Natural killer cell (primary cell): ENCODE data around the gene SRRM4. TPM values are rescaled to one million over a fixed set of nuclear protein-coding genes. Genes with fewer than 3 reads are reported as not detected.

Source experiments
- ATAC-seq, 3 donors: fragments of 150-1000 bp in 2 of 3; fragments of 200-7000 bp in 1 of 3; cut with Tn5 transposase; 1 replicate in 1 of 3; 2 replicates in 2 of 3; pipeline ENCODE4 v1.10.0; 2021; ENCODE audit warnings: mild to moderate bottlenecking in 2 of 3, moderate library complexity in 2 of 3
- DNase-seq, 2 donors: peaks; one replicate each; pipeline versions ENCODE4 v3.0.0 to v3.0.0-alpha.2; 2013 to 2021; ENCODE audit warnings: mixed read lengths in 1 of 2
- H3K27ac ChIP-seq: one replicate; pipeline ENCODE4 v1.5.1; 2013; ENCODE audit warnings: mild to moderate bottlenecking, low read length
- H3K27me3 ChIP-seq: one replicate; pipeline ENCODE4 v1.6.1; 2013; ENCODE audit warnings: low read length; ENCODE audit not compliant: control insufficient read depth, insufficient read depth
- H3K36me3 ChIP-seq: one replicate; pipeline ENCODE4 v1.6.1; 2013; ENCODE audit warnings: low read length; ENCODE audit not compliant: control insufficient read depth, insufficient read depth
- H3K4me1 ChIP-seq: one replicate; pipeline ENCODE4 v1.6.1; 2013; ENCODE audit warnings: low read length; ENCODE audit not compliant: control insufficient read depth, insufficient read depth
- H3K4me3 ChIP-seq: one replicate; pipeline ENCODE4 v1.5.1; 2013; ENCODE audit warnings: low read length
- H3K9me3 ChIP-seq: one replicate; pipeline ENCODE4 v1.6.1; 2013; ENCODE audit warnings: low read length; ENCODE audit not compliant: control insufficient read depth, insufficient read depth
- H3K27ac Mint-ChIP-seq, 2 donors: one replicate each; pipeline ENCODE4 v1.8.0; 2022; ENCODE audit warnings: mild to moderate bottlenecking in 2 of 2, mixed read lengths in 2 of 2, moderate library complexity in 1 of 2
- H3K27me3 Mint-ChIP-seq, 2 donors: one replicate each; pipeline ENCODE4 v1.8.0; 2022; ENCODE audit warnings: low read depth in 2 of 2, mixed read lengths in 2 of 2
- H3K36me3 Mint-ChIP-seq: one replicate; pipeline ENCODE4 v1.8.0; 2022; ENCODE audit warnings: mixed read lengths
- H3K4me1 Mint-ChIP-seq, 2 donors: one replicate each; pipeline ENCODE4 v1.8.0; 2022; ENCODE audit warnings: mixed read lengths in 2 of 2
- H3K4me3 Mint-ChIP-seq: one replicate; pipeline ENCODE4 v1.8.0; 2022; ENCODE audit warnings: mild to moderate bottlenecking, moderate library complexity, mixed read lengths
- H3K9me3 Mint-ChIP-seq, 2 donors: one replicate each; pipeline ENCODE4 v1.8.0; 2022; ENCODE audit warnings: mixed read lengths in 2 of 2
- WGBS: methylation state at CpG from one replicate; pipeline ENCODE4 v1.1.7; 2013; ENCODE audit warnings: missing lambda C conversion rate; ENCODE audit not compliant: insufficient coverage; 5-methylcytosine and 5-hydroxymethylcytosine counted together
- intact Hi-C: fragments of 100-400 bp; cut with micrococcal nuclease; formaldehyde crosslinking; loops from one replicate; pipeline ENCODE4 v1.14.2; 2022
- total RNA-seq, 4 donors: library from RNA; stranded (reverse); fragments of 120-200 nt in 1 of 4; gene quantifications; one replicate each; pipeline versions ENCODE4 v1.2.3 to v1.2.4, GENCODE V29; 2013 to 2022
- TF ChIP-seq, protein P1 (sequence below): fragments of 200-600 bp; IDR thresholded peaks from one replicate; pipeline ENCODE4 v1.8.0; 2022; ENCODE audit warnings: antibody characterized with exemption

SRRM4 gene
- total RNA-seq, 3 donors from 2014 or later (not counting 1 experiment from before 2014, with no cell fraction given): not detected

DNA sequence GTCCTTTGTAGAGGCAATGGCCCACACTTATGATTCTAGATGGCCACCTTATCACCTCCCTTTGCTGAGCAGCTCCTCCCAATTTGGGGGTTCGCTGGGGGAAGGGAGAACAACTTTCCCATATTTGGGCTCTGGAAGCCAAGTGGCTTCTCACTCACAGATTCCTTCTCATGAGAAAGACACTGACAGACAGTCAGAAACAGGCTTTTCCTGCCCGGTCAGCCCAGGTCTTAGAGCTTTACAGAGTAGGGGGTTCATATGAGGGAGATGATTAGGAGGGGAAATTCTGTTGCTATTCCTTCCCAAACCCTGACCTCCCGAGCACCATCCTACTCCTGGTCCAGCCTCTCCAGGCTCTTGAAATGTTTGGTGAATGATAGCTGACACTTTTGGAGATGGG is 137.3 kb downstream of the SRRM4 start:
- H3K36me3 Mint-ChIP-seq: no peaks in the 10 kb centered on the region
- no peak for DNase-seq
- no peak for ATAC-seq
- H3K27ac Mint-ChIP-seq: no peak overlapping the region
- H3K36me3 ChIP-seq: no peaks in the 10 kb centered on the region
- no peak overlapping the region for H3K27ac ChIP-seq
- H3K4me3 ChIP-seq: no peak overlapping the region
- no peaks in the 10 kb centered on the region for H3K9me3 Mint-ChIP-seq
- H3K4me3 Mint-ChIP-seq: no peak overlapping the region
- no peaks in the 10 kb centered on the region for H3K4me1 Mint-ChIP-seq
- no peaks in the 10 kb centered on the region for H3K27me3 ChIP-seq
- H3K4me1 ChIP-seq: no peaks in the 10 kb centered on the region
- peaks cover 3 to 6% of the 10 kb centered on the region in 2 donors for H3K27me3 Mint-ChIP-seq
- TF ChIP-seq, protein P1, sequence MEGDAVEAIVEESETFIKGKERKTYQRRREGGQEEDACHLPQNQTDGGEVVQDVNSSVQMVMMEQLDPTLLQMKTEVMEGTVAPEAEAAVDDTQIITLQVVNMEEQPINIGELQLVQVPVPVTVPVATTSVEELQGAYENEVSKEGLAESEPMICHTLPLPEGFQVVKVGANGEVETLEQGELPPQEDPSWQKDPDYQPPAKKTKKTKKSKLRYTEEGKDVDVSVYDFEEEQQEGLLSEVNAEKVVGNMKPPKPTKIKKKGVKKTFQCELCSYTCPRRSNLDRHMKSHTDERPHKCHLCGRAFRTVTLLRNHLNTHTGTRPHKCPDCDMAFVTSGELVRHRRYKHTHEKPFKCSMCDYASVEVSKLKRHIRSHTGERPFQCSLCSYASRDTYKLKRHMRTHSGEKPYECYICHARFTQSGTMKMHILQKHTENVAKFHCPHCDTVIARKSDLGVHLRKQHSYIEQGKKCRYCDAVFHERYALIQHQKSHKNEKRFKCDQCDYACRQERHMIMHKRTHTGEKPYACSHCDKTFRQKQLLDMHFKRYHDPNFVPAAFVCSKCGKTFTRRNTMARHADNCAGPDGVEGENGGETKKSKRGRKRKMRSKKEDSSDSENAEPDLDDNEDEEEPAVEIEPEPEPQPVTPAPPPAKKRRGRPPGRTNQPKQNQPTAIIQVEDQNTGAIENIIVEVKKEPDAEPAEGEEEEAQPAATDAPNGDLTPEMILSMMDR: no peak
- intact Hi-C loops: loop anchor here (5.0 kb wide), 1 partner anchor 294 kb away; no protein-coding TSS in a partner anchor
- H3K9me3 ChIP-seq: no peaks in the 10 kb centered on the region
- 46% methylated on average over 2 of the region's 3 CpGs for WGBS

- Histone ChIP-seq H3K27me3 (no peaks in the 10 kb centered on the region), H3K9me3 (no peaks in the 10 kb centered on the region), H3K27ac (no peak overlapping the region), H3K4me3 (no peak overlapping the region), H3K36me3 (no peaks in the 10 kb centered on the region), H3K4me1 (no peaks in the 10 kb centered on the region)
- TF ChIP-seq, protein P1: no peak
- Mint-ChIP-seq H3K27ac (no peak overlapping the region), H3K9me3 (no peaks in the 10 kb centered on the region), H3K4me3 (no peak overlapping the region), H3K4me1 (no peaks in the 10 kb centered on the region), H3K27me3 (peaks cover 3 to 6% of the 10 kb centered on the region in 2 donors), H3K36me3 (no peaks in the 10 kb centered on the region)
- DNase-seq (no peak), ATAC-seq (no peak)
- WGBS: 71% methylated on average over 5 of the region's 5 CpGs
- intact Hi-C loops: no loop called here
Measured at GRCh38 chr12:119122047-119122446, 140.7 kb downstream of the SRRM4 start.

DNA sequence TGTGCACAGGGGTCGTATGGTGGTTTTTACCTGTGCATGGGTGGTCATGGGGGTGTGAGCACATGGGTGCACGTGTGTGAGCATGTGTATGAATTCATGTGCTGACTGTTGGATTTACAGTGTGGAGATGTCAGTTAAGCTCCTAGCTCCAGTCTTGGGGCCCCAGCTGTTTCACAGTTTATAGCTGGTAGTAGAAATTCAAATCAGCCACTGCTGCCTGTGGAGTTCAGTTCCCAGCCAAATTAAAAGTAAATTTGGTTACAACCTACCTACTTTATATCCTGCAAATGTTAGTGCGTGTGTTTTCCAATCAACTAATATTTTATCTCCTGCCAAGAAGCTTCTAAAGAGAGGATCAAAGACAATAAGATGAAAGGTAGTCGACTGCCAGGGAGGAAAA is 141.4 kb downstream of the SRRM4 start:
- TF ChIP-seq, protein P1: no peak
- no peaks in the 10 kb centered on the region for H3K9me3 ChIP-seq
- no peaks in the 10 kb centered on the region for H3K27me3 ChIP-seq
- no peak overlapping the region for H3K27ac ChIP-seq
- H3K36me3 ChIP-seq: no peaks in the 10 kb centered on the region
- no peaks in the 10 kb centered on the region for H3K4me1 ChIP-seq
- no peak overlapping the region for H3K4me3 ChIP-seq
- WGBS: 86% methylated on average over 3 of the region's 4 CpGs
- DNase-seq: no peak
- Mint-ChIP-seq H3K9me3 (no peaks in the 10 kb centered on the region), H3K36me3 (no peaks in the 10 kb centered on the region), H3K27ac (no peak overlapping the region), H3K4me3 (no peak overlapping the region), H3K4me1 (no peaks in the 10 kb centered on the region), H3K27me3 (peaks cover 5 to 6% of the 10 kb centered on the region in 2 donors)
- intact Hi-C loops: no loop called here
- no peak for ATAC-seq

DNA sequence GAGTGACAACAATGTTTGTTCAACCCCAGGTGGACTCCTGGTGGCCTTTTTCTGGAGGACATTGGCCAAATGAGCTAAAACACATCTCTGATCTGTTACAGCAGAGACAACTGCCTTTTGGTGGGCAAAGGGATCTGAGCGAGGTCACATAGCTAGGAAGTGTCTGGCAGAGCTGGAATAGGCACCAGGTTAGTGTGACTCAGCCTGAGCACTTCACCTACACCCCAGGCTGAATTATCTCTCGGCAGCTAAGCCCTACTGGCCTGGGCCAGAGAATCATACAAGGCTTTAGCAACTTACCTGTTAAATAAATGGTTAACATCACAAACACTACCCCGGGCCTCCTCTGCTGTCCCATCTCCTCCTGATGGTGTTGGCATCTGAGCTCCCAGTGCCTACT is 147.2 kb downstream of the SRRM4 start:
- TF ChIP-seq, protein P1: no peak
- H3K4me3 Mint-ChIP-seq: no peak overlapping the region
- H3K27me3 ChIP-seq: no peaks in the 10 kb centered on the region
- H3K27me3 Mint-ChIP-seq: peaks cover 0 to 3% of the 10 kb centered on the region in 2 donors
- no peaks in the 10 kb centered on the region for H3K36me3 ChIP-seq
- ATAC-seq (no peak), DNase-seq (no peak)
- no peaks in the 10 kb centered on the region for H3K9me3 ChIP-seq
- no peaks in the 10 kb centered on the region for H3K36me3 Mint-ChIP-seq
- intact Hi-C loops: no loop called here
- peaks cover 4 to 9% of the 10 kb centered on the region in 2 donors for H3K9me3 Mint-ChIP-seq
- 64% methylated on average over 3 of the region's 3 CpGs for WGBS
- H3K4me1 ChIP-seq: no peaks in the 10 kb centered on the region
- H3K4me3 ChIP-seq: no peak overlapping the region
- no peaks in the 10 kb centered on the region for H3K4me1 Mint-ChIP-seq
- no peak overlapping the region for H3K27ac Mint-ChIP-seq
- no peak overlapping the region for H3K27ac ChIP-seq
